Ovary (tissue), 3 donors: Measurements from ENCODE around the gene PPM1H.

Experiments
- CTCF ChIP-seq, 3 donors: fragments of 450-650 bp in 2 of 3; fragments of 200-600 bp in 1 of 3; IDR thresholded peaks; one replicate each; pipeline versions ENCODE4 v1.5.1 to v1.8.0; 2016 to 2022; ENCODE audit warnings: antibody characterized with exemption in 3 of 3, mild to moderate bottlenecking in 1 of 3
- POLR2A ChIP-seq: fragments of 450-650 bp; IDR thresholded peaks from one replicate; pipeline ENCODE4 v1.6.1; 2017; ENCODE audit warnings: antibody characterized with exemption, mild to moderate bottlenecking, moderate library complexity
- donor health status: DM: no; HTN: no; CAD: no.

DNA sequence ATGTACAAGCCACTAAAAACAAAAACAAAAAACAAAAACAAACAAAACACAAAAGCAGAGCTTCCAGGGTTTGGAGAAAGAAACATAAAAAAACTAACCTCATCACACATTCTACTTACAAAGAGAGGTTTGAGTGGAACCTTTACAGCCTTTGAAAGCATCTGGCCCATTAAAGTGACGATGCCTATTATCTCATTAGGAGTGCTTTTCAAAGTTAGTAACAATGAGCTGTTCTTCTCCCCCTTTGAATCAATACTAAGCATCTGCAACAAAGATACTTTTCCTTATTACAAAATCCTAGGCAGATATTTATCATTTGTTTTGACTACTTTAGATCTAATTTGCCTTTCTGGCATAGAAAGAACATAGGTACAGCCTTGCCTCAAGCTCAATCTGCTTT lies 217.3 kb downstream of the PPM1H start:
- TF ChIP-seq CTCF (IDR thresholded peaks at IDR 0.05) (no peak), POLR2A (no peak)
